Putamen (tissue), 1 donor: ENCODE data around the gene GALNT17.
"Not testable (repeated sequence)": the region's sequence is repeated elsewhere in the genome, so short reads cannot be mapped to it uniquely, and the experiment has no call there.

Experiments
- DNase-seq: peaks from one replicate; pipeline ENCODE4 v3.0.0-alpha.2; 2016; ENCODE audit warnings: low spot score

The GALNT17 gene

GRCh38 chr7:71695186-71695585, 563.2 kb downstream of the GALNT17 start:
- DNase-seq, result no peak

GRCh38 chr7:71696511-71696910, 564.6 kb downstream of the GALNT17 start:
- DNase-seq, result no peak

- DNase-seq, result no peak
These were observed 565.5 kb downstream of the GALNT17 start for GRCh38 chr7:71697400-71697799.

DNA sequence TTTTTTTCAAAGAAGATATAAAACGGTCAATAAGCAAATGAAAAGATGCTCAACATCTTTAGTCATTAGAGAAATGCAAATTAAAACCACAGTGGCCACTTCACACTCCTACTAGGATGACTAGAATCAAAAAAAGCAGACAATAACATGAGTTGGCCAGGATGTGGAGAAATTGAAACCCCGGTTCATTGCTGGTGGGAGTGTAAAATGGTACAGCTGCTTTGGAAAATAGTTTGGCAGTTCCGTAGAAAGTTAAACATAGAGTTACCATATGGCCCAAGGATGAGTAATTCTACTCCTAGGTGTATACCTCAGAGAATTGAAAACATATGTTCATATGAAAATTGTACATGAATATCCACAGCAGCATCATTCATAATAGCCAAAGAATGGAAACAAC, 573.3 kb downstream of the GALNT17 start:
- no peak for DNase-seq

GRCh38 chr7:71705901-71706596, 574.1 kb downstream of the GALNT17 start:
- DNase-seq, result no peak

- no peak for DNase-seq
These were observed 574.6 kb downstream of the GALNT17 start for GRCh38 chr7:71706597-71706975.

GRCh38 chr7:71707041-71707440, 575.1 kb downstream of the GALNT17 start:
- DNase-seq, result no peak

GRCh38 chr7:71708710-71709109, 576.8 kb downstream of the GALNT17 start:
- DNase-seq, result no peak

- no peak for DNase-seq
These were observed 578.5 kb downstream of the GALNT17 start for GRCh38 chr7:71710442-71710841.

DNA sequence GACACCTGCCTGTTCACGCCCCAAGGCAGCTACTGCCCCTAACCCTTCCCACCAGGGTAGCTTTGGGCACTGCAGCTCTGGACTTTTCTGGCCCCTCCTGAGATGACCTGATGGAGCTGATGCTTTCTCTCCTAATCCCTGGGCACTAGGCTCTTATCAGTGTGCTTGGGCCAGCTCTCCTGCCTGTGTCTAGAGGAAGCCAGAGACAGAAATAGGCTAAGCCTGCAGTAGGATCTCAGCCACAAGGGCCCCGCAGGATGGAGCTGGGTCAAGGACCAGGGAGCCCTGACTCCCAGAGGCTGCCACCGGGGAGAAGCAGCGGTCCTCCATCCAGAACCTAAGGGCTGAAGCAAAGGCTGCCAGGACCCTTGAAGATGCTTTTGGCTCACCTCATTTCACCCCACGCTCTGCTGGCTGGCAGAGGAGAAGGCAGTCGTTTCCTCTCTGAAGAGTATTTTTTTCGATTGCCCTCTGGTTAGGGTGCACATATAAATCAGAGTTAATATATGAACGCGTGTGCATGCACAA, 580.8 kb downstream of the GALNT17 start:
- DNase-seq, result no peak

DNA sequence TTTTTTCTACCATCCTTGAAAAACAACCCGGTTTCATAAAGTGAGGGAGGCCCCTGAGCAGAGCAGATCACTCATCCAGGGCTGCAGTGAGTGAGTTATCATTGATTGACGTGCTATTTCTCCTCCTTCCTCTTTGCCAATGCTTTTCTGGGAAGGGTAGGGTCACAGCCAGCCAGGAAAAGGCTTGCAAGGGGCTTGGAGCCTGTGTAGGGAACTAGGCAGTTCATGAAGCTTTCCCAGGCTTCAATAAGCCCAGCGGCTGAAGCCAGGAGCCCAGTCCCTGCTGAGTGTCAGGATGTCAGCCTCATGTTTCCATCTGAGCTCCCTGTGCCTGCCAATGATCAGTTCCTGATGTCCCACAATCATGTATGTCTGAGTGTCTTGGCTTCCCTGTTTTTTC, 584.7 kb downstream of the GALNT17 start:
- no peak for DNase-seq

DNA sequence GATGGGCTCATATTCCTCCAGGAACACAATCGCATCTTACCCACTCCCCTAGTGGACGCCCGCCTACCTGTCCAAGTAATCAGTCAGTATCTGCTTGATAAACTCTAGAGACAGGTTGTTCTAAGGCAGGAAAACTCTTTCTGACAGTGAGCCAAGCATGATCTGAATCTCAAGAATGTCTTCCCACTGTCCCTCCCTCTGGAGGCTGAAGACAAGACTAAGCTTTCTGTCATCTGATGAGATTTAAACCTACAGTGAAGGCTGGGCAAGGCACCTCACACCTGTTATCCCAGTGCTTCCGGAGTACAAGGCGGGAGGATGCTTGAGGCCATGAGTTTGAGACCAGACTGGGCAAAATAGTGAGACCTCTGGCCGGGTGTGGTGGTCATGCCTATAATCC, 586.6 kb downstream of the GALNT17 start:
- DNase-seq, result no peak

DNA sequence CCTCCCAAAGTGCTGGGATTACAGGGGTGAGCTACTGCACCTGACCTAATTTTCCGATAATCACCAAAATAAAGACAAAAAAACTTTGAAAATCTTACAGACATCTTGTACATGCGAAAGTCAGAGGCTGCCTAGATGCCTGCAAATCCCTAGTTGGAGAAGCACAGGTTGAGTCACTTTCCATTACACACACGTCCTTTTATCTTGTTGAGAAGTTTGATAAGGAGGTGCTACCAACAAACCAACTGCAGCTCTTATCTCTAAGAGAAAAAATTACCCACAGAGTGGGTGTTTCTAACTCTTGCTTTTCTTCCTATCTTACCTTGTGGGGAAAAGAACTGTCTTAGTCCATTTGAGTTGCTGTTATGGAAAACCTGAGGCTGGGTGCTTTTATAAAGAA, 589.8 kb downstream of the GALNT17 start:
- DNase-seq, result no peak

- DNase-seq, result no peak
These were observed 591.9 kb downstream of the GALNT17 start for GRCh38 chr7:71723859-71724258.

DNA sequence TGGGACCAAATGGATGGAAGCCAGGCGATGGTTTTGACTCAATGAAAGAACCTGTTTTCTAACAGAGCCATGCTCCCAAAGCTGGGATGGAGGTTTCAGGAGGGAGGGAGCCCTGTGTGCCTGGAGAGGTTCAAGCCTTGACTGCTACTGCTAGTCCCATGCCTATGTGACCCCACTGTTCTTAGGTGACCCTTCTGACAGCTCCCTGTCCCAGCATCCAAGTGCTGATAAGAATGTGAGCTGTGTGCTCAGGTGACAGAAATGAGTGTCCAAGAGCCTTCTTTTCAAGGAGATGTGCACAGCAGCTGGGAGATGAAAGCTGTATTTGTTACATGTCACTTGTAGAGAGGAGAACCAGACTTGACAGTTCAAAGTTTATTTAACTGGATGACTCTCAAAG, 595.4 kb downstream of the GALNT17 start:
- DNase-seq, result no peak

- DNase-seq, result no peak
These were observed 599.8 kb downstream of the GALNT17 start for GRCh38 chr7:71731740-71732139.

DNA sequence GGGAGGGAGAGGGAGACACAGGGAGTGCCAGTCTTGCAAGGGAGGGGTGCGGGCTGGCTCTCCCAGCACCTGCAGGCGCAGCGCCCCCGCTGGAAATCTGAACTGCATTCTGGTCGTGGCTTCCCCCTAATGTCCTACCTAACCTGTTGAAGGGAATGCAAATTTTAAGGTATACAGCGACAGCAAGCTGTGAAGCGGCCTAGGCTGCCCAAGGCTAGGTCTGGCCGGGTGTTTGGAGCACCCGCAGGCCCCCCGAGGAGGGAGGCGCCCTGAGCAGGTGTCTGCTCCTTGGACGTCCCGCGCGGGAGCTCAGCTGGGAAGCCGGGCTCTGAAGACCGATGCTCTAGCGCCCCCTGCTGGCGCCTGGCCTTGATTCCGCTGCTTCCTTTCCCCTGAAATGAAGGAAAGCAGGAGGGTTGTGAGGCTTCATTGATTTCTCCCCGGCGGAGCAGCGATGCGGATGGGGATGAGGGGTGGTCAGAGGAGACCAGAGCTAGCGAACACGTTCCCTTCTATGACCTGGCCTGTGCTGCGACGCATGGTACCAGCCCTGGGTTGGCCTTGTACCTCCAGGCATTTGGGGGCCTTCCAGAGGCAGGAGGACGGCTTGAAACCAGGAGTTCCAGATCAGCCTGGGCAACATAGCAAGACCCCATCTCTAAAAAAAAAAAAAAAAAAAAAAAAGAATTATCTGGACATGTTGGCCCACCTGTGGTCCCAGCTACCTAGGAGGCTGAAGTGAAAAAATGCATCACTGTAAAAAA, 601.3 kb downstream of the GALNT17 start:
- DNase-seq, result peak; percentile 63

- peak; percentile 40 for DNase-seq
These were observed 604.1 kb downstream of the GALNT17 start for GRCh38 chr7:71735961-71736556.

- not testable (repeated sequence) for DNase-seq
These were observed 606.1 kb downstream of the GALNT17 start for GRCh38 chr7:71737931-71738540.

- DNase-seq, result no peak
These were observed 607.7 kb downstream of the GALNT17 start for GRCh38 chr7:71739520-71740173.

DNA sequence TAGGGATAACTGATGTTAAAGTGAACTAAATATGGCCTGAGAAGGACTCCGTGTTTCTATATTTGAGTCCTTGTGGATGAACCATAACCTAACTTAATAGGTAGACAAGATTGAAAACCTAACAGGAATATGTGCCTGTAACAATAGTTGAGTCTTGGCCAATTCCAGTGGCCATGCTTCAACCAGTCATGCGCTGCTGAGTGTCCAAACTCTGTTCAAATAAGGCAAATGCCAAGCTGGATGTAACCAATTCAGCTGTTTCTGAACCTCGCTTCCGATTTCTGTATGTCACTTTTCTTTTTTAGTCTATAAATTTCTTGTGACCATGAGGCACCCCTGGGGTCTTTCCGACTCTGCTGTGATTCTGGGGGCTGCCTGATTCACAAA, 608.2 kb downstream of the GALNT17 start:
- DNase-seq, result no peak

- no peak for DNase-seq
These were observed 614.1 kb downstream of the GALNT17 start for GRCh38 chr7:71746006-71746405.
